K562 (cell line): ENCODE measurements around the gene VASH1. TPM values are rescaled to one million over a fixed set of nuclear protein-coding genes. Genes with fewer than 3 reads are reported as not detected.

Source experiments
- ATAC-seq: fragments of 200-7000 bp; cut with Tn5 transposase; 3 replicates; pipeline ENCODE4 v1.9.1; 2020; ENCODE audit warnings: moderate library complexity
- BruUV-seq: library from RNA; stranded (reverse); fragments of 400-500 nt; replicated peaks from 2 replicates; lab custom pipeline; 2021; lab: Mats Ljungman, UMichigan
- CTCF ChIA-PET: fragments of 300-600 bp; formaldehyde crosslinking; extraction: SDS; loops from one replicate; lab custom pipeline; 2021; ENCODE audit warnings: low intra/inter-chr PET ratio; lab: Yijun Ruan, JAX
- POLR2A ChIA-PET: fragments of 300-600, 350-650 bp; sonication (Branson Sonifier 250); formaldehyde crosslinking; extraction: SDS; loops from one replicate; lab custom pipeline; 2021; ENCODE audit warnings: antibody characterized with exemption, inconsistent platforms; lab: Yijun Ruan, JAX
- DNase-seq, 4 experiments: peaks; one replicate each; pipeline versions ENCODE4 v3.0.0 to v3.0.0-alpha.2; 2011 to 2018; ENCODE audit warnings: low spot score in 3 of 4, mixed read lengths in 3 of 4; ENCODE audit errors: extremely low read depth in 1 of 4
- FAIRE-seq: peaks from 2 replicates; lab custom pipeline; 2011; peaks lifted over from hg19 to GRCh38; lab: Jason Lieb, UNC
- H2AFZ ChIP-seq: 2 replicates; pipeline ENCODE4 v1.6.0; 2011; ENCODE audit warnings: low read depth, low read length, control low read depth, inconsistent platforms
- H3K27ac ChIP-seq: fragments of 200-600 bp; 3 replicates; pipeline ENCODE4 v1.8.0; 2011; ENCODE audit warnings: low read depth, mild to moderate bottlenecking, control low read depth, inconsistent platforms, low read length, moderate library complexity, mixed read lengths; ENCODE audit errors: extremely low read depth
- H3K27me3 ChIP-seq, 2 experiments: fragments of 300-600 bp in 1 of 2; 2 replicates in 1 of 2; 3 replicates in 1 of 2; pipeline versions ENCODE4 v1.6.0 to v1.8.0; 2011; ENCODE audit warnings: inconsistent platforms in 2 of 2, low read length in 2 of 2, mild to moderate bottlenecking in 1 of 2, mixed read lengths in 1 of 2, moderate library complexity in 1 of 2; ENCODE audit not compliant: control insufficient read depth in 2 of 2, insufficient read depth in 2 of 2
- H3K36me3 ChIP-seq: fragments of 300-600 bp; 3 replicates; pipeline ENCODE4 v1.8.0; 2011; ENCODE audit warnings: mild to moderate bottlenecking, low read length, inconsistent platforms; ENCODE audit not compliant: control insufficient read depth, insufficient read depth
- H3K4me1 ChIP-seq, 2 experiments: fragments of 200-600 bp in 1 of 2; replicated peaks in 1 of 2; 2 replicates in 1 of 2; 3 replicates in 1 of 2; pipeline versions ENCODE4 v1.5.1 to v1.8.0; 2011; ENCODE audit warnings: inconsistent platforms in 2 of 2, low read length in 2 of 2, mild to moderate bottlenecking in 1 of 2, mixed read lengths in 1 of 2, moderate library complexity in 1 of 2; ENCODE audit not compliant: control insufficient read depth in 2 of 2, insufficient read depth in 2 of 2
- H3K4me2 ChIP-seq: 2 replicates; pipeline ENCODE4 v1.6.1; 2011; ENCODE audit warnings: low read length, control low read depth, inconsistent platforms, mixed read lengths; ENCODE audit not compliant: insufficient read depth
- H3K4me3 ChIP-seq: fragments of 200-600 bp; sonication (generic), shearing (Covaris generic); 2 replicates; pipeline ENCODE4 v1.5.1; 2016; ENCODE audit warnings: control low read depth, inconsistent platforms
- H3K79me2 ChIP-seq: fragments of 200-600 bp; 3 replicates; pipeline ENCODE4 v1.8.0; 2011; ENCODE audit warnings: low read length, inconsistent platforms; ENCODE audit not compliant: control insufficient read depth, insufficient read depth
- H3K9ac ChIP-seq, 2 experiments: 2 replicates each; pipeline versions ENCODE4 v1.6.0 to v1.6.1; 2011; ENCODE audit warnings: low read depth in 2 of 2, low read length in 2 of 2, control low read depth in 1 of 2, inconsistent platforms in 1 of 2, mild to moderate bottlenecking in 1 of 2, mixed read lengths in 1 of 2; ENCODE audit not compliant: insufficient read depth in 1 of 2
- H3K9me1 ChIP-seq: one replicate; pipeline ENCODE4 v1.6.0; 2011; ENCODE audit warnings: inconsistent platforms, mild to moderate bottlenecking, low read length, moderate library complexity; ENCODE audit not compliant: control insufficient read depth, insufficient read depth
- H3K9me3 ChIP-seq: replicated peaks from 2 replicates; pipeline ENCODE4 v1.5.1; 2011; ENCODE audit warnings: low read depth, low read length, inconsistent platforms; ENCODE audit not compliant: control insufficient read depth, insufficient read depth
- H4K20me1 ChIP-seq: replicated peaks from 2 replicates; pipeline ENCODE4 v1.6.1; 2011; ENCODE audit warnings: low read length, inconsistent platforms, mixed read lengths; ENCODE audit not compliant: control insufficient read depth, insufficient read depth
- ATF1 ChIP-seq, 2 experiments: fragments of 450-650 bp in 1 of 2; IDR thresholded peaks; 2 replicates each; pipeline ENCODE4 v1.6.1; 2016; ENCODE audit warnings: missing compliant biosample characterization in 1 of 2, missing genetic modification characterization in 1 of 2
- CCAR2 ChIP-seq: fragments of 200-400 bp; formaldehyde crosslinking; IDR thresholded peaks from 2 replicates; pipeline ENCODE4 v1.6.1; 2017; ENCODE audit warnings: mild to moderate bottlenecking, low read depth, low read length
- GABPB1 ChIP-seq: sonication (generic); formaldehyde crosslinking; IDR thresholded peaks from 2 replicates; pipeline ENCODE4 v1.8.0; 2022; ENCODE audit warnings: mild to moderate bottlenecking, missing genetic modification reagents
- NCOA1 ChIP-seq: fragments of 450-650 bp; IDR thresholded peaks from 2 replicates; pipeline ENCODE4 v1.6.1; 2016; ENCODE audit warnings: low read depth
- PHTF2 ChIP-seq: fragments of 250-450 bp; sonication (Bioruptor Pico); IDR thresholded peaks from 2 replicates; pipeline ENCODE4 v1.5.0; 2021; ENCODE audit warnings: mild to moderate bottlenecking
- PTBP1 ChIP-seq: fragments of 200-400 bp; formaldehyde crosslinking; IDR thresholded peaks from 2 replicates; pipeline ENCODE4 v1.6.1; 2017; ENCODE audit warnings: low read depth, low read length
- SMAD1 ChIP-seq: fragments of 150-350 bp; IDR thresholded peaks from 2 replicates; pipeline ENCODE4 v1.6.1; 2014; ENCODE audit warnings: low read length, low read depth; ENCODE audit not compliant: partially characterized antibody
- SRSF9 ChIP-seq: fragments of 200-400 bp; formaldehyde crosslinking; IDR thresholded peaks from 2 replicates; pipeline ENCODE4 v1.6.1; 2017; ENCODE audit warnings: low read depth, low read length, borderline replicate concordance
- STAG1 ChIP-seq: sonication (generic); formaldehyde crosslinking; IDR thresholded peaks from 2 replicates; pipeline ENCODE4 v1.5.0; 2020; ENCODE audit warnings: missing genetic modification reagents, borderline replicate concordance
- TCF7L2 ChIP-seq: fragments of 150-350 bp; IDR thresholded peaks from 2 replicates; pipeline ENCODE4 v1.6.1; 2016; ENCODE audit warnings: low read depth, mild to moderate bottlenecking, low read length, moderate library complexity
- TEAD2 ChIP-seq: fragments of 450-650 bp; IDR thresholded peaks from 2 replicates; pipeline ENCODE4 v1.6.1; 2016; ENCODE audit warnings: missing genetic modification characterization, control low read depth, missing compliant biosample characterization
- ZNF253 ChIP-seq: fragments of 250-450 bp; sonication (Bioruptor Pico); conservative IDR thresholded peaks from 2 replicates; pipeline ENCODE4 v1.6.1; 2021; ENCODE audit warnings: mild to moderate bottlenecking
- ZNF41 ChIP-seq: fragments of 250-450 bp; sonication (Bioruptor Pico); conservative IDR thresholded peaks from 2 replicates; pipeline ENCODE4 v1.4.0; 2020; ENCODE audit warnings: mild to moderate bottlenecking
- ZNF57 ChIP-seq: fragments of 450-650 bp; formaldehyde crosslinking; IDR thresholded peaks from 2 replicates; pipeline ENCODE4 v1.4.0; 2020; ENCODE audit warnings: mild to moderate bottlenecking, moderate library complexity
- ZNF644 ChIP-seq: fragments of 200-800 bp; sonication (Bioruptor generic); IDR thresholded peaks from 2 replicates; pipeline ENCODE4 v1.6.1; 2016; ENCODE audit warnings: low read depth, missing genetic modification characterization, missing compliant biosample characterization
- ZNF699 ChIP-seq: fragments of 250-450 bp; sonication (Bioruptor Pico); IDR thresholded peaks from 2 replicates; pipeline ENCODE4 v1.8.0; 2021; ENCODE audit warnings: mild to moderate bottlenecking, moderate library complexity; ENCODE audit not compliant: insufficient replicate concordance
- WGBS: fragments of 100-300 bp; shearing (Covaris generic); methylation state at CpG from one replicate; pipeline ENCODE4 v1.1.6; 2016; ENCODE audit warnings: low coverage, mixed read lengths; ENCODE audit not compliant: insufficient coverage; ENCODE audit errors: missing lambda C conversion rate; 5-methylcytosine and 5-hydroxymethylcytosine counted together
- in situ Hi-C: fragments of 300-500 bp; cut with MboI; formaldehyde crosslinking; loops from 4 replicates; pipeline ENCODE4 v1.15.0; 2018; ENCODE audit warnings: inconsistent platforms, mixed read lengths
- intact Hi-C: fragments of 100-400 bp; cut with micrococcal nuclease; formaldehyde crosslinking; loops from 2 replicates; pipeline ENCODE4 v1.14.2; 2022
- polyA plus RNA-seq, 8 experiments: library from polyadenylated mRNA; depleted of rRNA in 4 of 8; stranded (reverse) in 5 of 8; unstranded in 3 of 8; fragments of >200 nt; fragmentation: Nextera tagmentation in 2 of 8; fragmentation: Illumina TruSeq in 1 of 8; extraction: Ambion mirVana in 2 of 8; extraction: Trizol in 1 of 8; gene quantifications; 2 replicates each; pipeline versions ENCODE4 v1.2.1 to v1.2.3, GENCODE V29; 2011 to 2014; ENCODE audit warnings: inconsistent platforms in 1 of 8, missing spikeins in 1 of 8
- total RNA-seq, 7 experiments: library from RNA; depleted of rRNA in 6 of 7; stranded (reverse); fragments of >200 nt in 6 of 7; fragmentation: Illumina TruSeq in 2 of 7; extraction: Trizol in 2 of 7; gene quantifications; 2 replicates each; pipeline versions ENCODE4 v1.2.1 to v1.2.3, GENCODE V29; 2011 to 2021; ENCODE audit warnings: low replicate concordance in 1 of 7
- TF ChIP-seq, protein P1 (sequence below): IDR thresholded peaks from 2 replicates; pipeline ENCODE4 v1.6.1; 2014; ENCODE audit warnings: antibody characterized with exemption
- TF ChIP-seq, protein P2 (sequence below): sonication (generic); formaldehyde crosslinking; IDR thresholded peaks from 2 replicates; pipeline ENCODE4 v1.8.1; 2023; ENCODE audit warnings: mild to moderate bottlenecking, missing genetic modification reagents
- TF ChIP-seq, protein P3 (sequence below): fragments of 250-450 bp; sonication (Bioruptor Pico); IDR thresholded peaks from 2 replicates; pipeline ENCODE4 v1.8.0; 2022; ENCODE audit warnings: moderate library complexity, mild to moderate bottlenecking, inconsistent platforms

VASH1 gene
- total and polyA plus RNA-seq, 9 of the 15 experiments (the other 6 are each of a cell fraction or from before 2014, with no cell fraction given): 0.01 to 0.43 (median 0.13) TPM; not detected in 1

DNA sequence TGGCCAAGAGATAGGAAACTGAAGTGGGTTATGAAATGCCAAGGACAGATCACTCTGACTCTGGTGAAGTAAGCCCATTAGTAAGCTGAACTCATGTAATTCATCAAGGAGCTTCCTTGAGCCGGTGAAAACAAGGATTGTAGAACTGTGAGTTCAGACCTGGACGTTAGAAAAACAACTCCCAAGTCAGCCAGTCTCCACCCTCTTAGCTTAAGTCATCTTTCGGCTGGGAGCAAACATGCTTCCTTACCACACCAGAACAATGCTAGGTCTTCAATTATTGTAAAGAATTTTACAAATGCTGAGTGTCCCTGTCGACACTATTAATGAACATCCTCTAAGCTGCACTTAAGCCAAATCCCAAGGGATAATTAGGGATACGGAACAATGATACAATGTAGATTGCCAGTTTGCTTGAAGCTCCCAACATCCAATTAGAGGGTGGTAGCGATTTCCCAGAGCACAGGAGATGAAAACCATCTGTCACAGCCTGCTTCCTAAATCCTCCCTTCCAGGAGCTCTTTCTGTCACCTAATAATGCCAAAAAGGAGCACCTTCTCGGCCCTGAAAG, 45.7 kb upstream of the VASH1 start (continued):
- no peak for TF ChIP-seq ZNF699 (CRISPR knock-in tag)

DNA sequence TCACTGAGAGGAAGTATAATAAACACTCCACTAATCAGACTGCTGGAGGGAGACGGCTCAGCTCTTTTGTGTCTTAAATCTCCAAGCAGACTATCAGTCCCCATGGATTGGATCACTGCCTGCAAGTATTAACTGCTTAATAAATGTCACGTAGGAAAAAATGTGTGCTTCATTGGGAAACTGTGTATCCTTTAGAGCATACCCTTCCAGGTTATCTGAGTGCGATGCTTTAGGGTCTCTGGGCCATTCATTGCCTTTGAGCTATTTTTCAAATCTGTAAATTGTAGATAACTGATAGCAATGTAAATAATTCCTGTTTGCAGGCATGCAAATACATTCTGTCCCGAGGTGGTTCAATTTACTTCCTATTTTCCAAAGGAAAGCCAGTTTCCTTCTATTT, 45.0 kb upstream of the VASH1 start:
- Histone ChIP-seq H3K9me3 (no peaks in the 10 kb centered on the region), H3K36me3 (no peaks in the 10 kb centered on the region), H3K9me1 (no peaks in the 10 kb centered on the region), H4K20me1 (no peaks in the 10 kb centered on the region), H3K4me3 (no peak overlapping the region), H3K4me2 (no peak overlapping the region), H3K9ac (no peak overlapping the region), H2AFZ (no peak overlapping the region), H3K27ac (no peak overlapping the region), H3K27me3 (peaks cover 2 to 6% of the 10 kb centered on the region in 2 experiments; a peak in 2 of 5 replicates), H3K4me1 (peaks cover 0 to 5% of the 10 kb centered on the region in 2 experiments; a peak in 3 of 5 replicates), H3K79me2 (no peaks in the 10 kb centered on the region)
- intact Hi-C loops: no loop called here
- POLR2A ChIA-PET: interaction anchor here (0.6 kb wide), 1 partner anchor 68 kb away, joined by 4 read pairs; no protein-coding TSS in a partner anchor
- ATAC-seq: no peak
- FAIRE-seq: no peak
- WGBS: 28% methylated on average over 3 of the region's 4 CpGs
- DNase-seq: no peak
- CTCF ChIA-PET: no interaction called here
- in situ Hi-C loops: loop anchor here (10.0 to 25.0 kb wide), 2 partner anchors 149 to 346 kb away; no protein-coding TSS in a partner anchor
- no TSS peak for BruUV-seq
- TF ChIP-seq, protein P1, sequence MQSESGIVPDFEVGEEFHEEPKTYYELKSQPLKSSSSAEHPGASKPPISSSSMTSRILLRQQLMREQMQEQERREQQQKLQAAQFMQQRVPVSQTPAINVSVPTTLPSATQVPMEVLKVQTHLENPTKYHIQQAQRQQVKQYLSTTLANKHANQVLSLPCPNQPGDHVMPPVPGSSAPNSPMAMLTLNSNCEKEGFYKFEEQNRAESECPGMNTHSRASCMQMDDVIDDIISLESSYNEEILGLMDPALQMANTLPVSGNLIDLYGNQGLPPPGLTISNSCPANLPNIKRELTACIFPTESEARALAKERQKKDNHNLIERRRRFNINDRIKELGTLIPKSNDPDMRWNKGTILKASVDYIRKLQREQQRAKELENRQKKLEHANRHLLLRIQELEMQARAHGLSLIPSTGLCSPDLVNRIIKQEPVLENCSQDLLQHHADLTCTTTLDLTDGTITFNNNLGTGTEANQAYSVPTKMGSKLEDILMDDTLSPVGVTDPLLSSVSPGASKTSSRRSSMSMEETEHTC: no peak
- TF ChIP-seq SRSF9: no peak
- TF ChIP-seq GABPB1 (CRISPR knock-in tag): no peak
- TF ChIP-seq, protein P2, sequence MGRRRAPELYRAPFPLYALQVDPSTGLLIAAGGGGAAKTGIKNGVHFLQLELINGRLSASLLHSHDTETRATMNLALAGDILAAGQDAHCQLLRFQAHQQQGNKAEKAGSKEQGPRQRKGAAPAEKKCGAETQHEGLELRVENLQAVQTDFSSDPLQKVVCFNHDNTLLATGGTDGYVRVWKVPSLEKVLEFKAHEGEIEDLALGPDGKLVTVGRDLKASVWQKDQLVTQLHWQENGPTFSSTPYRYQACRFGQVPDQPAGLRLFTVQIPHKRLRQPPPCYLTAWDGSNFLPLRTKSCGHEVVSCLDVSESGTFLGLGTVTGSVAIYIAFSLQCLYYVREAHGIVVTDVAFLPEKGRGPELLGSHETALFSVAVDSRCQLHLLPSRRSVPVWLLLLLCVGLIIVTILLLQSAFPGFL (CRISPR knock-in tag): no peak
- no peak for TF ChIP-seq ATF1 (CRISPR knock-in tag; IDR thresholded peaks at IDR 0.05)
- TF ChIP-seq ATF1 (tag; IDR thresholded peaks at IDR 0.05): no peak
- TF ChIP-seq TCF7L2: no peak
- no peak for TF ChIP-seq PHTF2
- TF ChIP-seq NCOA1: no peak
- no peak for TF ChIP-seq ZNF644 (tag)
- TF ChIP-seq ZNF57 (CRISPR knock-in tag): no peak
- TF ChIP-seq STAG1 (CRISPR knock-in tag): no peak
- no peak for TF ChIP-seq ZNF253 (CRISPR knock-in tag)
- TF ChIP-seq TEAD2 (tag): no peak
- TF ChIP-seq ZNF41: no peak
- no peak for TF ChIP-seq CCAR2
- TF ChIP-seq SMAD1: no peak
- TF ChIP-seq PTBP1: no peak
- TF ChIP-seq, protein P3, sequence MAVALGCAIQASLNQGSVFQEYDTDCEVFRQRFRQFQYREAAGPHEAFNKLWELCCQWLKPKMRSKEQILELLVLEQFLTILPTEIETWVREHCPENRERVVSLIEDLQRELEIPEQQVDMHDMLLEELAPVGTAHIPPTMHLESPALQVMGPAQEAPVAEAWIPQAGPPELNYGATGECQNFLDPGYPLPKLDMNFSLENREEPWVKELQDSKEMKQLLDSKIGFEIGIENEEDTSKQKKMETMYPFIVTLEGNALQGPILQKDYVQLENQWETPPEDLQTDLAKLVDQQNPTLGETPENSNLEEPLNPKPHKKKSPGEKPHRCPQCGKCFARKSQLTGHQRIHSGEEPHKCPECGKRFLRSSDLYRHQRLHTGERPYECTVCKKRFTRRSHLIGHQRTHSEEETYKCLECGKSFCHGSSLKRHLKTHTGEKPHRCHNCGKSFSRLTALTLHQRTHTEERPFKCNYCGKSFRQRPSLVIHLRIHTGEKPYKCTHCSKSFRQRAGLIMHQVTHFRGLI (CRISPR knock-in tag): no peak
